Glomerular visceral epithelial cell (primary cell): ENCODE measurements around the gene SIAH1.
"Not testable (repeated sequence)": the region's sequence is repeated elsewhere in the genome, so short reads cannot be mapped to it uniquely, and the experiment has no call there.

Source experiments
- DNase-seq: peaks from one replicate; pipeline ENCODE4 v3.0.0-alpha.2; 2016; ENCODE audit errors: extremely low spot score

SIAH1 gene

GRCh38 chr16:48393485-48394354 lies 8.5 kb upstream of the SIAH1 start:
- DNase-seq = no peak

GRCh38 chr16:48392407-48392806 lies 7.2 kb upstream of the SIAH1 start:
- DNase-seq = no peak

- DNase-seq = no peak
Measured at GRCh38 chr16:48386559-48387312, 1.5 kb upstream of the SIAH1 start.

GRCh38 chr16:48384520-48385252 lies 527 bp downstream of the SIAH1 start:
- peak; percentile 57 for DNase-seq

- peak; percentile 16 for DNase-seq
Measured at GRCh38 chr16:48383877-48384519, 1.2 kb downstream of the SIAH1 start.

- DNase-seq = no peak
Measured at GRCh38 chr16:48383009-48383876, 2.0 kb downstream of the SIAH1 start.

- no peak for DNase-seq
Measured at GRCh38 chr16:48382131-48382530, 3.1 kb downstream of the SIAH1 start.

- no peak for DNase-seq
Measured at GRCh38 chr16:48381201-48381600, 4.0 kb downstream of the SIAH1 start.

- DNase-seq = no peak
Measured at GRCh38 chr16:48378836-48379235, 6.4 kb downstream of the SIAH1 start.

- DNase-seq = no peak
Measured at GRCh38 chr16:48378276-48378675, 6.9 kb downstream of the SIAH1 start.

GRCh38 chr16:48377301-48377700 lies 7.9 kb downstream of the SIAH1 start:
- DNase-seq = not testable (repeated sequence)

GRCh38 chr16:48374255-48374654 lies 11.0 kb downstream of the SIAH1 start:
- DNase-seq = no peak

GRCh38 chr16:48373258-48374029 lies 11.8 kb downstream of the SIAH1 start:
- DNase-seq = no peak

- no peak for DNase-seq
Measured at GRCh38 chr16:48372744-48373143, 12.5 kb downstream of the SIAH1 start.

GRCh38 chr16:48371393-48371780 lies 13.8 kb downstream of the SIAH1 start:
- DNase-seq = no peak

GRCh38 chr16:48370668-48371392 lies 14.4 kb downstream of the SIAH1 start:
- not testable (repeated sequence) for DNase-seq

- DNase-seq = no peak
Measured at GRCh38 chr16:48370229-48370628, 15.0 kb downstream of the SIAH1 start.

- no peak for DNase-seq
Measured at GRCh38 chr16:48369765-48370164, 15.4 kb downstream of the SIAH1 start.

GRCh38 chr16:48367441-48368049 lies 17.7 kb downstream of the SIAH1 start:
- no peak for DNase-seq
